ENCODE data around the gene TRDN.
"Not testable (repeated sequence)": the region's sequence is repeated elsewhere in the genome, so short reads cannot be mapped to it uniquely, and the experiment has no call there.

TRDN gene

DNA sequence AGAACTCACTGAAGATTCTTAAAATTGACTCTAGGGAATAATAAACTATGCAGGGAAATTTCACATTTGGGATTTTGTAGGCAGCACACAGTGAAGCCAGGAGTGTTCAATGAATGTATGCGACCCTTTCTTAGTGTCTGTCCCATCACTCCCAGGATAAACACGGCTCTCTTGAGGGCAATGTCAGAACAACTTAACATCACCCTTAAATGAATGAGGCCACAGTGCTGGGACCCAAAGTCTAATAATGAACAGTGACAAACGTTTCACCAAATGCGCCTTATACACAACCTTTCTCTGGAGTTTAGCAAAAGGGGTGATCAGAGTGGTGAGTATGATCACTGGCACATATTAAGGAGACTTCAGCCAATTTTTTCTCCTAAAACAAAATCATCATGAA, 403.4 kb downstream of the TRDN start:
- no peak for DNase-seq

GRCh38 chr6:123227789-123228188, 409.0 kb downstream of the TRDN start:
- DNase-seq = not testable (repeated sequence)

DNA sequence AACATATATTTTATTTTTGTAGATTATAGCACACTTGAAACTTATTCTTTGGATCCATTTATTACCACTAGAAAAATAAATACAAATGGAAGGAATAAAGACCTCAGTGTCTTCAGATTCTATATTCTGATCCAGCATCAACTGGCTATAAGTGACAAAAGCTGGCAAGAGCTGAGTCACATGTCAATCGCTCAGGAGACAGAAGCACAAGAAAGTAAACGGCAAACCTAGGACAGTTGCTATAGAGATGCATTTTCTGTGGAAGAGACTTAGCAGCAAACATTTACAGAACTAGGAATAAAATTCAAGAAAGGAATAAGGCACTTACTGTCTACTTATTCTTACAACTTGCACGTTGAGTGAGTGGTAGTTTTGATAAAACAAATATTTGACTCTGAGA, 410.4 kb downstream of the TRDN start:
- no peak for DNase-seq

DNA sequence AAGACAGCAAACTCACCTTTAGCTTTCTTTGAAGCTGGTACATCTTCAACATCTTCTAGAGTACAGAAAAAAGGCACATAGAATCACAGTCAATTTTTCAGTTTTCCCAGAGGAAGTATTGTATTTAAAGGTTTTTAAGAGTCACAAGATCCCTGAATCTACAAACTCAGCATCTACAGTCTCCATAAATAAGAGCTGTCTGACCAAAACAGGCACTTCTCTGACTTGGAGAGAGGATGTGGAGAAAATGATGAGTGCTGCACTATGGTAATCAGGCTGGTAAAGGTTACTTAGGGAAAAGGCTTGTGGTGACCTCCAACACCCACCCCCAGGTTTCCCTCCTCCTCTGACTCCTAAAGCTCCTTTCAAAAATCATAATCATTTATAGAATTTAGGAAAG, 412.7 kb downstream of the TRDN start:
- no peak for DNase-seq

- DNase-seq = no peak
Measured at GRCh38 chr6:123223461-123223860, 413.3 kb downstream of the TRDN start.

DNA sequence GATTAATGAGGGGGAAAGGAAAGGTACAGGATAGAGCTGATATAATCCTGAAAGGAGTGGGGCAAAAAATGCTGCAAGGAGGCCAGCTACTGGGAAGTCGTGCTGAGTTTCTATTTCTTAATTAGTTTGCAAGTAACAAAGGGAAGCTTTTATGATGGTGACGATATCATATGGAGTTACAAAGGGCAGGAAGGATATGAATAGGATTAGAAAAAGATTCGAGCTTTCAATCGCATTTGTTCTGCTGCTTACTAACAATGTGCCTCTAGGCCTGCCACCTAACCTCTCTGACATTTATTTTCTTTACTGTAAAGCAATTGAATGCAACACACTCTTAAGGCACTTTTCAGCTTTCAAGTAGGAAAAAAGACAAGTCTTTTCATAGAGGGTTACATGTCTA, 421.5 kb downstream of the TRDN start:
- no peak for DNase-seq

DNA sequence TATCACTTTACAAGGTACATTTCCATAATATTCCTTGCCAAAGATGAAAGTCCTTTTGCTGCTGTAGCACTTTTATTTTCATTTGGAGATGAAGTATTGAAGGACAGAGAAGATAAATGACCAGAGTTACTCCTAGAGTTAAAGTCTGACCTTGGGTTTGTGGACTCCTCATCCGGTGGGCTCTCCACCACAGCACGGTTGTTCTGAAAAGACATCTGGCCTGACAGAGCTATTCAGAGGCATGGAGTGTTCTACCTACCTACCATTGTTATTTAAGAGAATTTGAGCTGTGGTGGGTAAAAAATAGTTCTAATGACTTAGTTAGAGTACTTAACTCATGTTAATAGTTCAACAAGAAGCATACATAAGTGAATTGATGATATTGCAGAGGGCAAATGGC, 422.3 kb downstream of the TRDN start:
- DNase-seq = no peak

- no peak for DNase-seq
Measured at GRCh38 chr6:123213921-123214320, 422.8 kb downstream of the TRDN start.

DNA sequence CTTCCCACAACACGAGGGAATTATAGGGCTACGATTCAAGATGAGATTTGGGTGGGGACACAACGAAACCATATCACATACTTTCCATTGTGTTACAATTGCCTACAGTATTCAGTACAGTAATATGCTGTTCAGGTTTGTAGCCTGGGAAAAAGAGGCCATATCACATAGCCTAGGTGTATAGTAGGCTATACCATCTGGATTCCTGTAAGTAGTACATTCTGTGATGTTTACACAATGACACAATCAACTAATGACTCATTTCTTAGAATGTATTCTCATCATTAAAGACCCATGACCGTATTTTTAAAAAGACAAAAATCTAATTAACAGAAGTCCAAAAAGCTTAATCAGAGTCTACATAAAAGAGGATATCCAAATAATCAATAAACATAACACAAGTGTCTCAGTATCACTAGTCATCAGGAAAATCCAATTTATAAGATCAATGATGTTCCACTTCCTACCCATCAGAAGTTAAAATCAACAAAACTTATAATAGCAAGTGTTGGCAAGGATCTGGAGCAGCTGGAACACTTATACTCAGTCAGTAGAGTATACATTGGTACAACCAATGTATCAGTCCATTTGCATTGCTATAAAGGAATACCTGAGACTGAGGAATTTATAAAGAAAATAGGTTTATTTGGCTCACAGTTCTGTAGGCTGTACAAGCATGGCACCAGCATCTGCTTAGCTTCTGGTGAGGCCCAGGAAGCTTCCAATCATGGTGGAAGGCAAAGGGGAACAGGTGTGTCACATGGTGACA, 424.8 kb downstream of the TRDN start:
- DNase-seq = no peak

- DNase-seq = no peak
Measured at GRCh38 chr6:123210645-123211044, 426.1 kb downstream of the TRDN start.

- no peak for DNase-seq
Measured at GRCh38 chr6:123207967-123208510, 428.7 kb downstream of the TRDN start.

- no peak for DNase-seq
Measured at GRCh38 chr6:123203928-123204327, 432.8 kb downstream of the TRDN start.

DNA sequence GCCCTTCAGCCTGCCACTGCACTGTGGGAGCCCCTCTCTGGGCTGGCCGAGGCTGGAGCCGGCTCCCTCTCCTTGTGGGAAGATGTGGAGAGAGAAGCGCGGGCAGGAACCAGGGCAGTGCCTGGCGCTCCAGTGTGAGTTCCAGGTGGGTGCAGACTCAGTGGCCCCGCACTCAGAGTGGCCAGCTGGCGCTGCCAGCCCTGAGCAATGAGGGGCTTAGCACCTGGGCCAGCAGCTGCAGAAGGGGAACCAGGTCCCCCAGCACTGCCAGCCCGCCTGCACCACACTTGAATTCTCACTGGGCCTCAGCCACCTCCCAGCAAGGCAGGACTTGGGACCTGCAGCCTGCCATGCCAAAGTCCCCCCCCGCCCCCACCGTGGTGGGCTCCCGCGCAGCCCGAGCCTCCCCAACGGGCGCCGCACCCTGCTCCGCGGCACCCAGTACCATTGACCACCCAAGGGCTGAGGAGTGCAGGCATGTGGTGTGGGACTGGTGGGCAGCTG, 434.8 kb downstream of the TRDN start:
- no peak for DNase-seq

DNA sequence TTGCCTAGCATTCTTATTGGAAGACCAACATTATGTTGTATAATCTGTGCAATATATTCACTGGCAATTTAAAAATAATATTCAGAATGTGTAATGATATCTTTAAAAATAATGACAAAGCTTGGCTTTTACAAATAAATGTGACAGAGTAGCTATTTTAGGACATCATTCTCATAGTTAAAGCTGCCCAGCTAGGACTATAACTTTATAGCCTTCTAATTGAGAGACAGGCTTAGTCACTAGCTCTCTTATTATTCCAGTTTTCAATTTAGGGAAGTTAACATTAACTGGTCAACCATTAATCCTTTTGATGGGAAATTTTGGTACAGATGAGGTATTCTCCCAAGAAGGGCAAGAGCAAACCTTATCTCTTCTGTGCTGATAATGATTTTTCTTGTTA, 443.5 kb downstream of the TRDN start:
- no peak for DNase-seq

DNA sequence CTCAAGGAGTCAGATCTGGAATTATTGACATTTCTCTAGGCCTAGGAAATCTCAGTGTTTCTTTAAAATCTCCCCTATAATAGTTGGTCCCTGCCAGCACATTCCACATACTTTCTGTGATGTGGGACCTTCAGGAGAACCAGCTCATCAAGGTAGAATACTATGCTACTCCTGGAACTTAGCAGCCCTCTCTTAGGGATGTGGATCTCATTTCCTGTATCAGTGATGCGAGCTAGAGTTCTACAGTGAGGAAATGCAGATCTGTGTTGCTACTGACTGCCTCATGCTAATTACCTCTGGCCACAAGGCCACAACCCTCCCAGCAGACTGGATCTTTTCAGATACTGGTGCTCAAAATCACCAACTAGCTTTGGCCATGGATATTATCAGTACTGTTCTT, 446.9 kb downstream of the TRDN start:
- no peak for DNase-seq

GRCh38 chr6:123182998-123183397, 453.8 kb downstream of the TRDN start:
- DNase-seq = no peak

GRCh38 chr6:123176706-123177105, 460.0 kb downstream of the TRDN start:
- no peak for DNase-seq

- DNase-seq = no peak
Measured at GRCh38 chr6:123171341-123172115, 465.2 kb downstream of the TRDN start.

DNA sequence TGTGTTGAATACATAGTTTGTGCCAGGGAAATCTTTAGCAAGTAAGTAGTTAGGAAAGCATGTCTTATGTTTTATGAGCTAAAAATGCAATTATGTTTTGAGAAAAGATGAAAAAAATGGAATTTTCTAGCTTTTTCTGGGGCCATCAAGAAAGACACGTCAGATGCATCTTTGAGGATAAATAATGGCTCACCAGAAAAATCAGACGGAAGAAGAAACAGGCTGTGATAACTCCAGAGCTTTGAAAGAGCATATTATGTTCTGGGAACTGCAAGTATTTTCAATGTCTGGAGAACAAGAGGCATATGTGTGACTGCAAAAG, 467.0 kb downstream of the TRDN start:
- DNase-seq = no peak

- no peak for DNase-seq
Measured at GRCh38 chr6:123168892-123169773, 467.6 kb downstream of the TRDN start.

- DNase-seq = no peak
Measured at GRCh38 chr6:123168466-123168865, 468.3 kb downstream of the TRDN start.

Data from activated effector memory CD4-positive, alpha-beta T cell treated with Interleukin-2 at 50 U/mL for 16 hours (primary cell).